ENCODE data around the gene ADGRL3. TPM values are rescaled to one million over a fixed set of nuclear protein-coding genes. Genes with fewer than 3 reads are reported as not detected.

Gene ADGRL3
- total RNA-seq, 1 donor from 2014 or later: 3.7 TPM

GRCh38 chr4:62126064-62126732, 926.1 kb downstream of the ADGRL3 start:
- DNase-seq (ENCODE audit: missing footprints) (no peak), ATAC-seq (no peak)
- intact Hi-C loops (cut with DNase I): no loop called here
